Measurements from ENCODE around the gene PTPRG. TPM values are rescaled to one million over a fixed set of nuclear protein-coding genes. Genes with fewer than 3 reads are reported as not detected.

Gene PTPRG
- total RNA-seq, 3 donors from 2014 or later: 28.9 to 54.7 (median 40.4) TPM

DNA sequence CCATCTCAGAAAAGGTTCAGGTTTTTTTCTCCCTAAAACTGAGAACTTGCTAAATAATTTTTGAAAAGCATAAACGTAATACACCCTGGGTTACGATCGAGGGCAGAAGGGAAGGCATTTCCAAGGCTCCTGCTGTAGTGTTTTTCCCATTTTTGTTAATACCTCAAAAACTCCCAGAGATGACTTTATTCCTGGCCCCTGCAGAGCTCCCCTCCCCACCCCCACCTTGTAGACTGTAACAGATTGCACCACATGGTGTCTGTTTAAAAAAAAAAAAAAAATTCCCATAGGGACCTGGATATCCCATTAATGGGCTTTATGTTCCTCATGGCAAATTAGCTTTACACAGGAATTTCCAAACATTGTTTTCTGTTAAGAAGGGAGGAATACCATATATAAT is 773.8 kb downstream of the PTPRG start:
- H3K9me3 ChIP-seq: no peaks in the 10 kb centered on the region
- H3K4me1 ChIP-seq (ENCODE audit: low read depth): no peaks in the 10 kb centered on the region
- DNase-seq (no peak), ATAC-seq (no peak)
- intact Hi-C loops (cut with DNase I, micrococcal nuclease): no loop called here
- H3K4me3 ChIP-seq: no peak overlapping the region
- TF ChIP-seq, protein P1, sequence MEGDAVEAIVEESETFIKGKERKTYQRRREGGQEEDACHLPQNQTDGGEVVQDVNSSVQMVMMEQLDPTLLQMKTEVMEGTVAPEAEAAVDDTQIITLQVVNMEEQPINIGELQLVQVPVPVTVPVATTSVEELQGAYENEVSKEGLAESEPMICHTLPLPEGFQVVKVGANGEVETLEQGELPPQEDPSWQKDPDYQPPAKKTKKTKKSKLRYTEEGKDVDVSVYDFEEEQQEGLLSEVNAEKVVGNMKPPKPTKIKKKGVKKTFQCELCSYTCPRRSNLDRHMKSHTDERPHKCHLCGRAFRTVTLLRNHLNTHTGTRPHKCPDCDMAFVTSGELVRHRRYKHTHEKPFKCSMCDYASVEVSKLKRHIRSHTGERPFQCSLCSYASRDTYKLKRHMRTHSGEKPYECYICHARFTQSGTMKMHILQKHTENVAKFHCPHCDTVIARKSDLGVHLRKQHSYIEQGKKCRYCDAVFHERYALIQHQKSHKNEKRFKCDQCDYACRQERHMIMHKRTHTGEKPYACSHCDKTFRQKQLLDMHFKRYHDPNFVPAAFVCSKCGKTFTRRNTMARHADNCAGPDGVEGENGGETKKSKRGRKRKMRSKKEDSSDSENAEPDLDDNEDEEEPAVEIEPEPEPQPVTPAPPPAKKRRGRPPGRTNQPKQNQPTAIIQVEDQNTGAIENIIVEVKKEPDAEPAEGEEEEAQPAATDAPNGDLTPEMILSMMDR (IDR thresholded peaks at IDR 0.05): no peak
- no peaks in the 10 kb centered on the region for H3K36me3 ChIP-seq (ENCODE audit: low read depth)

DNA sequence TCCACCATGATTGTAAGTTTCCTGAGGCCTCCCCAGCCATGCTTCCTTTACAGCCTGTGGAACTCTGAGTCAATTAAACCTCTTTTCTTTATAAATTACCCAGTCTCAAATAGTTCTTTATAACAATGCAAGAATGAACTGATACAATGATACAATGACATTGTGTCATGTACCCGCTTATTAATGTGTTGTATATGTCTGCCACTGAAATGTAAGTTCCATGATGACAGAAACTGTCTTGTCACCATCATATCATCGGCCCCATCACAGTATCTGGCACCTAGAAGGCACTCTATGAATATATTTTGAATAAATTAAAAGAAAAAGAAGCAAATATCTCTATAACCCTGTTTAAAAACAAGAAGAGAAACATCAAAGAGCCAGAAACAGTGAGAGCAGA is 782.4 kb downstream of the PTPRG start:
- DNase-seq (no peak), ATAC-seq (no peak)
- Histone ChIP-seq H3K4me3 (no peak overlapping the region), H3K36me3 (ENCODE audit: low read depth) (no peaks in the 10 kb centered on the region), H3K4me1 (ENCODE audit: low read depth) (no peaks in the 10 kb centered on the region), H3K9me3 (no peaks in the 10 kb centered on the region)
- TF ChIP-seq, protein P1 (IDR thresholded peaks at IDR 0.05): no peak
- intact Hi-C loops (cut with DNase I, micrococcal nuclease): no loop called here

Measured in mucosa of descending colon (tissue), 3 donors.